GM18511 (cell line): ENCODE measurements around the gene EIF2S2.

Experiments used
- ATAC-seq: cut with Tn5 transposase; IDR thresholded peaks from one replicate; pipeline ENCODE4 v1.9.1; 2021; ENCODE audit warnings: mild to moderate bottlenecking, moderate library complexity; ENCODE audit not compliant: unreplicated experiment

Gene EIF2S2

GRCh38 chr20:34090645-34091044 lies 21.4 kb downstream of the EIF2S2 start:
- no peak for ATAC-seq

GRCh38 chr20:34089655-34090345 lies 22.2 kb downstream of the EIF2S2 start:
- no peak for ATAC-seq

DNA sequence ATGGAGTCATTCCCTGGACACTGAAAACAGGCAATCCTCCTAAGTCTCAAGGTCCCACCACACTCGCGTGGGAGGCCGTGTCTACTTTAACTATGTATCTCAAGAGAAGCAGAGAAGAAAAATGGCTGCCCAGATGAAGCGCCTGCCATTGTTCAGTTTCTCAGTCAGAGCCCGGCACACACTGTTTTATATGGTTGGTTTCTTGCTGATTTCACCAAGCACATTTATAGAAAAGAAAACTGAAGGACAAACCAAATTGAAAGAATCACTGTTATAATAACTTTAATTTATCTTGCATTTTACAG lies 22.9 kb downstream of the EIF2S2 start:
- ATAC-seq: no peak

GRCh38 chr20:34088305-34089174 lies 23.5 kb downstream of the EIF2S2 start:
- no peak for ATAC-seq

- ATAC-seq: no peak
Measured at GRCh38 chr20:34085544-34086040, 26.5 kb downstream of the EIF2S2 start.

GRCh38 chr20:34084227-34084923 lies 27.7 kb downstream of the EIF2S2 start:
- ATAC-seq: no peak

DNA sequence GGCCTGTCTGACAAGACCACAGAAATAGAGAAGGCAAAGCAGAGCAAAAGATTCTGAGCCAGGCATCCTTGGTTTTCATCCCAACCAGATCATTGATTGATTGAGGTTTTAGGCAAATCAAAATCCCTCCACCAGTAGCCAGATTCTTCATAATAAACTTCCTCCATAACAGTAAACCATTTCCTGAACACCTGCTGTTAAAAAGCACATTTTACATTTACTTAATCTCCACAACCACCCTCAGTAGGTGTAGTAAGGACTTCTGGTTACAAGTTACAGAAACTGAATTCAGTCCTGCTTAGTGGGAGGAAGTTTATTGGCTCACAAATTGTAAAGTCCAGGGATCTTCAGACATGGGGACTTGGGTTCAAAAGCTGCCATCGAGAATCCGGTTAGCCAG lies 28.3 kb downstream of the EIF2S2 start:
- no peak for ATAC-seq

GRCh38 chr20:34083137-34083536 lies 28.9 kb downstream of the EIF2S2 start:
- ATAC-seq: no peak

GRCh38 chr20:34082232-34082887 lies 29.7 kb downstream of the EIF2S2 start:
- no peak for ATAC-seq

DNA sequence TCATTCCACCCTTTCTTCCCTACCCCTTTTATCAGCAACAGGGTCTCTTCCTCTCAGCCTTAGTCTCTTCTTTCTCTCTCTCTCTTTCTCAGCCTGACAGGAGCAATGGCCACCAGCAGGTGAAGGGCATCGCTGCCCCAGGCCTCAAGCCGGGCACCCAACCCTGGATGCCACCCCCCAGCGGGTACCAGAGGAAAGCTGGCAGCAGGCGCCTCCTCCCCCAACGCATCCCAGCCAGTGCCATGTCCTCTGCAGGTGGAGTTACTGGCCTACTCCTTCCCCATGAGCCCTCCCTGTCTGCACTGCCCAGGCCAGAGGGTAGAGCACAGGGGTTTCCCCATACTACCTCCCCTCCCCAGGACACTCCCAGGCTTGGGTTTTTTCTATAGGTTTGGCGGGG lies 32.2 kb downstream of the EIF2S2 start:
- ATAC-seq: no peak

DNA sequence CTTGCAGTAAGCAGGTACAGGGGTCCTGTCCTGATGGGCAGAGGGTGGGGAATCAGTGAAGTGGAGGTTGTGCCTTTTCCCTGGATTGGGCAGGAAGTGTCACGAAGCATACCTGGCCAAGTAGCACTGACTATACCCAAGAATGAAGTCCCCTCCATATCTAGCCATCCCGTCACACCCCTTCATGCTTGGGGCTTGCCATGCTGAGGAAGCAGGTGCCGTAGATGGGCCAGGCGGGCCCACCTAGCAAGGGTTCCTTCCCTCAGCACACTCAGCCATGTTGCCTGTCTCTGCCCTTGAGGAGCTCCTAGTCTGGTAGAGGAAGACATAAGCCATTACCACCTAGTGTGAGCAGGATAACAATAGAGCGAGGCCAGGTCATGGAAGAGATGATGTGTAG lies 33.5 kb downstream of the EIF2S2 start:
- ATAC-seq: no peak

- ATAC-seq: no peak
Measured at GRCh38 chr20:34076952-34077351, 35.1 kb downstream of the EIF2S2 start.

- no peak for ATAC-seq
Measured at GRCh38 chr20:34075647-34076046, 36.4 kb downstream of the EIF2S2 start.

- no peak for ATAC-seq
Measured at GRCh38 chr20:34074101-34074760, 37.8 kb downstream of the EIF2S2 start.

GRCh38 chr20:34072778-34073177 lies 39.3 kb downstream of the EIF2S2 start:
- no peak for ATAC-seq

DNA sequence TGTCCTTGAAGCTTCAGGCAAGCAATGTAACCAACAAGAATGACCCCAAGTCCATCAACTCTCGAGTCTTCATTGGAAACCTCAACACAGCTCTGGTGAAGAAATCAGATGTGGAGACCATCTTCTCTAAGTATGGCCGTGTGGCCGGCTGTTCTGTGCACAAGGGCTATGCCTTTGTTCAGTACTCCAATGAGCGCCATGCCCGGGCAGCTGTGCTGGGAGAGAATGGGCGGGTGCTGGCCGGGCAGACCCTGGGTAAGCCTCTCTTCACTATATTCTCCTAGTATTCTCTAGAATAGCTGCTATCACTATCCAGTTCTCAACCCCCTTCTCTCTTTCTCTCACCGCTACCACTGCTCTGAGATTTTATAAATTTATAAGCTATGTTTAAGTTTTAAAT lies 40.0 kb downstream of the EIF2S2 start:
- ATAC-seq: no peak

- ATAC-seq: no peak
Measured at GRCh38 chr20:34070859-34071258, 41.2 kb downstream of the EIF2S2 start.

DNA sequence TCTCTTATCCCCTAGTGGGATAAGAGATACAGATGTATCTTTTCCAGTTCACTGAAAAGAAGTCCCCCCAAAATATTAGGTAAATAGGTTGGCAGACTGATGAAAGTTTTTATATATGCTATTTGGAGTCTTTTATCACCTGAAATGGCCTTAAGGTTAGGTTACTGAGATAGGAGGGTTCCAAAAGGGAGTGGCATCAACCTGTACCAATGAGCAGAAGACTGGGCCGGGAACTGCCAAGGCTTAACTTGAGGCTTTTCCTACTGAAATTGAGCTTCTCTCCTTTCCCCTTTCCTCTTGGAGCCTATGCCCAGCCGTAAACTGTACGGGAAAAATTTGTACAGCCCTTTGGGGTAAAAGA lies 42.0 kb downstream of the EIF2S2 start:
- no peak for ATAC-seq

- ATAC-seq: no peak
Measured at GRCh38 chr20:34069341-34070078, 42.5 kb downstream of the EIF2S2 start.

DNA sequence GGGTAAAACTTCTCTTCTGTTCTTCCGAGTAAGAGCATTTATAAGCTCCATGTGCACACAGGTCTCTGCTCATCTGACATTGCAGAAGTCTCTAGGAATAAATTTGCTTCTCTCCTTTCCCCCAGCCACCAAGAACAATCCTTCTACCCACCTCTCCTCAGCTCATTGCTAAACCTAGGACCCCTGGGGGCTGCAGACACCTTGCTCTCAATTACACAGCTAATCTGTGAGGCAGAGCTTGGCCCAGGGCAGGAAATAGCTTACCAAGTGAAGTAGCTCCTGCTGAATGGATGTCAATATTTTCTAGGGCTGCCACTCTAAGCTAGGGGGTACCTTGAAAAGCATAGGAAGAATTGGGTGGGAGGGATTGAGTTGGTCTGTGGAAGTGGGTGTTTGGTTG lies 44.0 kb downstream of the EIF2S2 start:
- no peak for ATAC-seq
